Mucosa of descending colon (tissue), 3 donors: Measurements from ENCODE around the gene IRF8. TPM values are rescaled to one million over a fixed set of nuclear protein-coding genes. Genes with fewer than 3 reads are reported as not detected.

Source experiments
- ATAC-seq: fragments of 200-7000 bp; cut with Tn5 transposase; one replicate; pipeline ENCODE4 v1.9.1; 2020; ENCODE audit warnings: mild to moderate bottlenecking, moderate library complexity
- DNase-seq, 3 donors: peaks; one replicate each; pipeline ENCODE4 v3.0.0-alpha.2; 2020
- H3K36me3 ChIP-seq: fragments of 200-600 bp; one replicate; pipeline ENCODE4 v1.8.0; 2021; ENCODE audit warnings: low read depth, mild to moderate bottlenecking
- H3K4me1 ChIP-seq: fragments of 200-600 bp; one replicate; pipeline ENCODE4 v1.8.0; 2021; ENCODE audit warnings: low read depth, mild to moderate bottlenecking
- H3K4me3 ChIP-seq: fragments of 200-600 bp; one replicate; pipeline ENCODE4 v1.8.0; 2021; ENCODE audit warnings: mild to moderate bottlenecking
- H3K9me3 ChIP-seq: fragments of 200-600 bp; one replicate; pipeline ENCODE4 v1.8.0; 2021; ENCODE audit warnings: mild to moderate bottlenecking
- intact Hi-C, 2 donors: fragments of 100-400 bp; cut with DNase I in 1 of 2; cut with micrococcal nuclease in 1 of 2; formaldehyde crosslinking; loops; one replicate each; pipeline versions ENCODE4 v1.11.0 to v1.11.1; 2022; cut with DNase I, micrococcal nuclease
- total RNA-seq, 3 donors: library from RNA; stranded (reverse); fragmentation: NEBNext Ultra II Directional in 2 of 3; extraction: Animal tissue kit (Norgen Biotek cat#: 25700) in 2 of 3; gene quantifications; one replicate each; pipeline versions ENCODE4 v1.2.1 to v1.2.4, GENCODE V29; 2021 to 2023
- TF ChIP-seq, protein P1 (sequence below): fragments of 200-600 bp; IDR thresholded peaks from one replicate; pipeline ENCODE4 v1.8.0; 2022; ENCODE audit warnings: antibody characterized with exemption, mild to moderate bottlenecking
- donor health status: DM: no; HTN: no; CAD: no; lungs with moderate emphysema.
- donor health status: DM: no; HTN: no; CAD: no.
- donor health status: DM: no; HTN: yes; CAD: no.

Gene IRF8
- total RNA-seq, 3 donors from 2014 or later: 28.8 to 55.8 (median 36.5) TPM

DNA sequence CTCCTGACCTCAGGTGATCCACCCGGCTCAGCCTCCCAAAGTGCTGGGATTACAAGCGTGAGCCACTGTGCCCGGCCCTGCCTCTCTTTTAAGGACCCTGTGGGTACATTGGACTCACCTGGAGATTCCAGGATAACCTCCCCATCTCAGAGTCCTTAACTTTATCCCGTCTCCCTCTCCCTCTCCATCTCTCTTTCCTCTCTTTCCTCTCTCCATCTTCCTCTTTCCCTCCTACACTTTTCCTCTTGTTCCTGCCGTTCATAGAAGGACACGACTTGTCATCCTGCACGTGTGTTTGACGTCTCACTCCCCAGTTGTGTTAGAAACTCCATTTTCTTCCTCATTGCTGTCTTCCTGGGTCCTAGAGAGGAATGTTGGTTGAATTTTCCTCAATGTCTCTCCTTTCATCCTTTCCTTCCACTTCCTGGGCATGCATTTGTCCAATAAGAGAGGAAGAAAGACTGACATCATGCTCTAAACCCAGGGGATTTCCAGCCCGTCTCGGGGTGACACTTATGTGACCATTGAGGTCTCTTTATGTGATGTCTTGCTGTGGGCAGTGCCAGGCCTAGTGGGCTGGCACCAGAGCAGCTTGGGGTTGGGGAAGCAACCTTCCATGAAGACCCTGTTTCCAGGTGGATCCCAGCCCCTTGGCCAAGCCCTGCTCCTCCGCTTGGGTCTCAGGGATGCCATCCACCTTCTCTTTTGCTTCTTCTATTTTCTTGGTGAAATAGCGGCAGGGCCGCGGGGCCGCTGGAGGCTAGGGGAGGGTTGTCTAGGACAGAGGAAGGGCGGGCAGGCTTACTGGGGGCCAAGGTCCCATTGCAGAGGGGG lies 39.8 kb upstream of the IRF8 start:
- H3K4me3 ChIP-seq: no peak overlapping the region
- TF ChIP-seq, protein P1, sequence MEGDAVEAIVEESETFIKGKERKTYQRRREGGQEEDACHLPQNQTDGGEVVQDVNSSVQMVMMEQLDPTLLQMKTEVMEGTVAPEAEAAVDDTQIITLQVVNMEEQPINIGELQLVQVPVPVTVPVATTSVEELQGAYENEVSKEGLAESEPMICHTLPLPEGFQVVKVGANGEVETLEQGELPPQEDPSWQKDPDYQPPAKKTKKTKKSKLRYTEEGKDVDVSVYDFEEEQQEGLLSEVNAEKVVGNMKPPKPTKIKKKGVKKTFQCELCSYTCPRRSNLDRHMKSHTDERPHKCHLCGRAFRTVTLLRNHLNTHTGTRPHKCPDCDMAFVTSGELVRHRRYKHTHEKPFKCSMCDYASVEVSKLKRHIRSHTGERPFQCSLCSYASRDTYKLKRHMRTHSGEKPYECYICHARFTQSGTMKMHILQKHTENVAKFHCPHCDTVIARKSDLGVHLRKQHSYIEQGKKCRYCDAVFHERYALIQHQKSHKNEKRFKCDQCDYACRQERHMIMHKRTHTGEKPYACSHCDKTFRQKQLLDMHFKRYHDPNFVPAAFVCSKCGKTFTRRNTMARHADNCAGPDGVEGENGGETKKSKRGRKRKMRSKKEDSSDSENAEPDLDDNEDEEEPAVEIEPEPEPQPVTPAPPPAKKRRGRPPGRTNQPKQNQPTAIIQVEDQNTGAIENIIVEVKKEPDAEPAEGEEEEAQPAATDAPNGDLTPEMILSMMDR: no peak
- intact Hi-C loops: no loop called here
- H3K9me3 ChIP-seq: no peaks in the 10 kb centered on the region
- DNase-seq (no peak), ATAC-seq (no peak)
- no peaks in the 10 kb centered on the region for H3K36me3 ChIP-seq
- no peaks in the 10 kb centered on the region for H3K4me1 ChIP-seq

DNA sequence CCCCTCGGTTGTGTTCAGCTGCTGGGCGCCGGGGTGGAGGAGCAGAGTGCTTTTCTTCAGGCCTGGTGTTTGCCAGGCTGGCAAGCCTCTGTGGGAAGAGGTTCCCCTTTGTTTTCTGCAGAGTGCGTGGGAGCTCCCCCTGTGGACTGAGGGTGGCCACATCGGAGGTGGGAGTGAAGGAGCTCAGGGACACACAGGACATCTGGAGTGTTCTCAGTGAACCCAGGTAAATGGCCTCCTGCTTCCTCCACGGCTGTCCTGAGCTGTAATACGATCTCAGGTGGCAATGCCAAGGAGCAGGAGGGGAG lies 39.2 kb upstream of the IRF8 start:
- TF ChIP-seq, protein P1: no peak
- ATAC-seq: no peak
- Histone ChIP-seq H3K36me3 (no peaks in the 10 kb centered on the region), H3K9me3 (no peaks in the 10 kb centered on the region), H3K4me3 (no peak overlapping the region), H3K4me1 (no peaks in the 10 kb centered on the region)
- no peak for DNase-seq
- intact Hi-C loops: no loop called here

DNA sequence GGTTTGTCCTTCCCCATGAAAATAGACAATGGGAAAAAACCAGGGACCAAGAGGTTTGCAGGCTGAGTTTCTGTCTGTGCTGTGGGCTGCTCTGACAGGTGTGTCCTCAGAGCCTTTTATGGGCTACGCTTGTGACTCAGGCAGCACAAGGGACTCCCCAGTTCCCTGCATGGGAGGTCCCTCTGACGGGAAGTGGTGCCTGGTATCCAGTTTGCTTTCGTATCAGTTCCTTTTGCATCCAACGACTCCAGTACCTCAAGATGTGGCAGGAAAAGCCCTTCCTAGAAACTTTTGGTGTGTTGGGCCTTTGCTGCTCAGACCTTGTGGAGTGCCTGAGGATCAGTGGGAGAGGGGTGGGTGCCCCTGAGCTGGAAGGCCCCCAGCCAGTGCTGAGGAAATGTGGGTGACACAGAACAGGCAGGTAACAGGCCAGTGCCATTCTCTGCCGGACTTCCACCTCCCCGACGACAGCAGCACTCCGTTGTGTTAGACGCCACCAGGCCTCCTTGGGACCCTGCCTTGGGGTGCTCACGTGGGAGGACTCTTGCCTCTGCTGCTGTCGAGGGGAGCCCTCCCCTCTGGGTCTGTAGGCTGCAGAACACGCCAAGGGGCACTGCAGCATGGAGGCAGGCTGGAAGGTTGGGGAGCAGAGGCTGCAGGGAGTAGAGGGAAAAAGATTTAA lies 38.4 kb upstream of the IRF8 start:
- no peak for DNase-seq
- ATAC-seq: peak; percentile 45
- Histone ChIP-seq H3K4me3 (no peak overlapping the region), H3K36me3 (no peaks in the 10 kb centered on the region), H3K4me1 (no peaks in the 10 kb centered on the region), H3K9me3 (no peaks in the 10 kb centered on the region)
- intact Hi-C loops: no loop called here
- TF ChIP-seq, protein P1: no peak

DNA sequence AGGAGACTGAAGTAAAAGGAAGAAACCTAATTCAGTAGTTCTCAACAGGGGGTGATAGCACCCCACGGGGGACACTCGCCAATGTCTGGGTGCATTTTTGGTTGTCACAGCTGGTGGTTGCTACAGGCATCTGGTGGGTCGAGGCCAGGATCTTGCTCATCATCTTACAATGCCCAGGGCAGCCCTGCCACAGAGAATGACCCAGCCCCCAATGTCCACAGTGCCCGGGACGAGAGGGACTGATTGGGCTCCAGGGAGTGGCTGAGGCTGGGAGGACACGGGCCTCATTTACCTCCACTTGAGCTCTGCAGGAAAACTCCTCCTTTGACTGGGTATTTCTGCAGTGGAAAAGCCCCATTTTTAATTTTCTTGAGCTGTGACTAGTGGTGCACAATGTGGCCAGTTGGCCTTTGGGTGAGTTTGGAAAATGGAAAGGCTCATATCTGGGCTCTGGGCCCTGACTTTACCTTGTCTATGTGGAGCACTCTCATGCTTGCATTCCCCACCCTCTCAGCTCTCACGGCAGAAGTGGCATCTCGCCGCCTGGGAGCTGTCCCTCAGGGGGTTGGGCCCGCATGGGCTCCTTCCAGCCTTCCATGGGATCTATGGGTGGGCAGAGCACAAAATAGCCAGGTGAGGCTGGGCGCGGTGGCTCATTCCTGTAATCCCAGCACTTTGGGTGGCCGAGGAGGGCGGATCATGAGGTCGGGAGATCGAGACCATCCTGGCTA lies 37.7 kb upstream of the IRF8 start:
- DNase-seq (no peak), ATAC-seq (peak; percentile 45)
- TF ChIP-seq, protein P1: no peak
- Histone ChIP-seq H3K4me1 (no peaks in the 10 kb centered on the region), H3K36me3 (no peaks in the 10 kb centered on the region), H3K4me3 (no peak overlapping the region), H3K9me3 (no peaks in the 10 kb centered on the region)
- intact Hi-C loops: no loop called here

- intact Hi-C loops: no loop called here
- ATAC-seq (no peak), DNase-seq (no peak)
- Histone ChIP-seq H3K4me1 (no peaks in the 10 kb centered on the region), H3K36me3 (no peaks in the 10 kb centered on the region), H3K9me3 (no peaks in the 10 kb centered on the region), H3K4me3 (no peak overlapping the region)
- TF ChIP-seq, protein P1: no peak
Observed at GRCh38 chr16:85862476-85863383, 36.2 kb upstream of the IRF8 start.
